ENCODE measurements around the gene LRRC19. TPM values are rescaled to one million over a fixed set of nuclear protein-coding genes. Genes with fewer than 3 reads are reported as not detected.
A peak's percentile ranks its signal among the peaks of the same experiment; 100 is the strongest.

Gene LRRC19
- total RNA-seq (2014; rRNA removed; shearing (Covaris generic)) = not detected in 2 replicates

GRCh38 chr9:27005491-27005890 lies at the start of gene LRRC19:
TSS of gene LRRC19 (minus strand) at chr9:27005672. CDS start at chr9:26999694, 5,978 bp downstream.
- DNase-seq (ENCODE audit: low spot score) = no peak
- in situ Hi-C loops (cut with HindIII; ENCODE audit: low sequenced_read_pairs) = no loop called here

- in situ Hi-C loops (cut with HindIII; ENCODE audit: low sequenced_read_pairs) = no loop called here
- DNase-seq (ENCODE audit: low spot score) = no peak
Observed at GRCh38 chr9:27054841-27055240, 49.4 kb upstream of the LRRC19 start.

- in situ Hi-C loops (cut with HindIII; ENCODE audit: low sequenced_read_pairs) = no loop called here
- no peak for DNase-seq (ENCODE audit: low spot score)
Observed at GRCh38 chr9:27054125-27054524, 48.7 kb upstream of the LRRC19 start.

GRCh38 chr9:27053369-27054022 lies 48.0 kb upstream of the LRRC19 start:
- no peak for DNase-seq (ENCODE audit: low spot score)
- in situ Hi-C loops (cut with HindIII; ENCODE audit: low sequenced_read_pairs) = no loop called here

- no peak for DNase-seq (ENCODE audit: low spot score)
- in situ Hi-C loops (cut with HindIII; ENCODE audit: low sequenced_read_pairs) = no loop called here
Observed at GRCh38 chr9:27047136-27047535, 41.7 kb upstream of the LRRC19 start.

- in situ Hi-C loops (cut with HindIII; ENCODE audit: low sequenced_read_pairs) = no loop called here
- no peak for DNase-seq (ENCODE audit: low spot score)
Observed at GRCh38 chr9:27043176-27043575, 37.7 kb upstream of the LRRC19 start.

- DNase-seq (ENCODE audit: low spot score) = no peak
- in situ Hi-C loops (cut with HindIII; ENCODE audit: low sequenced_read_pairs) = no loop called here
Observed at GRCh38 chr9:27042476-27042875, 37.0 kb upstream of the LRRC19 start.

- in situ Hi-C loops (cut with HindIII; ENCODE audit: low sequenced_read_pairs) = no loop called here
- DNase-seq (ENCODE audit: low spot score) = no peak
Observed at GRCh38 chr9:27041746-27042145, 36.3 kb upstream of the LRRC19 start.

- no peak for DNase-seq (ENCODE audit: low spot score)
- in situ Hi-C loops (cut with HindIII; ENCODE audit: low sequenced_read_pairs) = no loop called here
Observed at GRCh38 chr9:27037499-27037898, 32.0 kb upstream of the LRRC19 start.

- peak; percentile 44 for DNase-seq (ENCODE audit: low spot score)
- in situ Hi-C loops (cut with HindIII; ENCODE audit: low sequenced_read_pairs) = no loop called here
Observed at GRCh38 chr9:27033815-27034403, 28.4 kb upstream of the LRRC19 start.

GRCh38 chr9:27029186-27029585 lies 23.7 kb upstream of the LRRC19 start:
- DNase-seq (ENCODE audit: low spot score) = no peak
- in situ Hi-C loops (cut with HindIII; ENCODE audit: low sequenced_read_pairs) = no loop called here

- in situ Hi-C loops (cut with HindIII; ENCODE audit: low sequenced_read_pairs) = no loop called here
- no peak for DNase-seq (ENCODE audit: low spot score)
Observed at GRCh38 chr9:27022920-27023319, 17.4 kb upstream of the LRRC19 start.

- in situ Hi-C loops (cut with HindIII; ENCODE audit: low sequenced_read_pairs) = no loop called here
- DNase-seq (ENCODE audit: low spot score) = no peak
Observed at GRCh38 chr9:27019589-27019988, 14.1 kb upstream of the LRRC19 start.

GRCh38 chr9:27003426-27004077 lies 1.9 kb downstream of the LRRC19 start:
- in situ Hi-C loops (cut with HindIII; ENCODE audit: low sequenced_read_pairs) = no loop called here
- DNase-seq (ENCODE audit: low spot score) = no peak

- no peak for DNase-seq (ENCODE audit: low spot score)
- in situ Hi-C loops (cut with HindIII; ENCODE audit: low sequenced_read_pairs) = no loop called here
Observed at GRCh38 chr9:26995810-26996209, 9.7 kb downstream of the LRRC19 start.

- in situ Hi-C loops (cut with HindIII; ENCODE audit: low sequenced_read_pairs) = no loop called here
- no peak for DNase-seq (ENCODE audit: low spot score)
Observed at GRCh38 chr9:26983340-26983739, 22.1 kb downstream of the LRRC19 start.

- DNase-seq (ENCODE audit: low spot score) = peak; percentile 41
- in situ Hi-C loops (cut with HindIII; ENCODE audit: low sequenced_read_pairs) = no loop called here
Observed at GRCh38 chr9:26975728-26976707, 29.5 kb downstream of the LRRC19 start.

- no peak for DNase-seq (ENCODE audit: low spot score)
- in situ Hi-C loops (cut with HindIII; ENCODE audit: low sequenced_read_pairs) = no loop called here
Observed at GRCh38 chr9:26974927-26975326, 30.5 kb downstream of the LRRC19 start.

GRCh38 chr9:26973989-26974388 lies 31.5 kb downstream of the LRRC19 start:
- no peak for DNase-seq (ENCODE audit: low spot score)
- in situ Hi-C loops (cut with HindIII; ENCODE audit: low sequenced_read_pairs) = no loop called here

- in situ Hi-C loops (cut with HindIII; ENCODE audit: low sequenced_read_pairs) = no loop called here
Observed at GRCh38 chr9:26971721-26972120, 33.8 kb downstream of the LRRC19 start.

More at GRCh38 chr9:26971721-26972120, 33.8 kb downstream of the LRRC19 start:
- DNase-seq (ENCODE audit: low spot score) = no peak
